Panc1 (cell line): ENCODE measurements around the gene NUBP1. TPM values are rescaled to one million over a fixed set of nuclear protein-coding genes. Genes with fewer than 3 reads are reported as not detected.

ENCODE experiments used
- ATAC-seq: fragments of 200-7000 bp; cut with Tn5 transposase; 2 replicates; pipeline ENCODE4 v1.9.1; 2020; ENCODE audit warnings: mild to moderate bottlenecking, moderate library complexity
- BruUV-seq: library from RNA; stranded (reverse); fragments of 400-500 nt; replicated peaks from 2 replicates; lab custom pipeline; 2021; lab: Mats Ljungman, UMichigan
- CTCF ChIA-PET: fragments of 300-600 bp; sonication (Branson Sonifier 250); formaldehyde crosslinking; loops from one replicate; lab custom pipeline; 2022; ENCODE audit warnings: antibody characterized with exemption; lab: Charles Lee
- POLR2A ChIA-PET: fragments of 300-600 bp; sonication (Branson Sonifier 250); formaldehyde crosslinking; loops from one replicate; lab custom pipeline; 2022; ENCODE audit warnings: antibody characterized with exemption; lab: Charles Lee
- DNase-seq: peaks from one replicate; pipeline ENCODE4 v3.0.0-alpha.2; 2010; ENCODE audit warnings: low read depth, low spot score
- H3K27ac ChIP-seq: 2 replicates; pipeline ENCODE4 v1.5.1; 2011; ENCODE audit warnings: mild to moderate bottlenecking, low read length, inconsistent platforms
- H3K27me3 ChIP-seq: fragments of 200-500 bp; sonication (Bioruptor generic); 2 replicates; pipeline ENCODE4 v1.6.0; 2014; ENCODE audit warnings: low read length, inconsistent platforms; ENCODE audit not compliant: control insufficient read depth, insufficient read depth
- H3K36me3 ChIP-seq: fragments of 200-500 bp; sonication (Bioruptor generic); 2 replicates; pipeline ENCODE4 v1.5.1; 2014; ENCODE audit warnings: inconsistent platforms, mild to moderate bottlenecking, low read length, moderate library complexity; ENCODE audit not compliant: control insufficient read depth, insufficient read depth
- H3K4me1 ChIP-seq: 2 replicates; pipeline ENCODE4 v1.5.1; 2011; ENCODE audit warnings: inconsistent platforms, mild to moderate bottlenecking, low read length, moderate library complexity; ENCODE audit not compliant: control insufficient read depth, insufficient read depth
- H3K4me3 ChIP-seq, 2 experiments: 2 replicates each; pipeline ENCODE4 v1.5.1; 2011 to 2012; ENCODE audit warnings: low read depth in 2 of 2, low read length in 2 of 2, mild to moderate bottlenecking in 2 of 2, inconsistent platforms in 1 of 2, moderate library complexity in 1 of 2
- H3K9me3 ChIP-seq: fragments of 200-500 bp; sonication (Bioruptor generic); 2 replicates; pipeline ENCODE4 v1.5.1; 2014; ENCODE audit warnings: low read depth, mild to moderate bottlenecking, inconsistent platforms, low read length, moderate library complexity; ENCODE audit not compliant: control insufficient read depth, insufficient read depth
- POLR2AphosphoS5 ChIP-seq: IDR thresholded peaks from 2 replicates; pipeline ENCODE4 v1.6.1; 2012; ENCODE audit warnings: mild to moderate bottlenecking, low read depth, low read length, moderate library complexity
- SIN3A ChIP-seq: IDR thresholded peaks from 2 replicates; pipeline ENCODE4 v1.6.1; 2012; ENCODE audit warnings: low read depth, mild to moderate bottlenecking, low read length, moderate library complexity, borderline replicate concordance; ENCODE audit not compliant: insufficient read depth
- TCF7L2 ChIP-seq: IDR thresholded peaks from 2 replicates; pipeline ENCODE4 v1.6.1; 2011; ENCODE audit warnings: mild to moderate bottlenecking, low read depth, low read length, inconsistent platforms
- in situ Hi-C: cut with HindIII; loops from 2 replicates; pipeline ENCODE4 v1.10.0; 2016; ENCODE audit warnings: low sequenced_read_pairs, low pct_unique_long_range_greater_than_20kb
- intact Hi-C: fragments of 100-400 bp; cut with micrococcal nuclease; formaldehyde crosslinking; loops from one replicate; pipeline ENCODE4 v1.10.0; 2022; ENCODE audit not compliant: unreplicated experiment
- total RNA-seq: library from RNA; stranded (reverse); gene quantifications from one replicate; pipeline ENCODE4 v1.2.1, GENCODE V29; 2021; ENCODE audit not compliant: unreplicated experiment
- TF ChIP-seq, protein P1 (sequence below), 2 experiments: IDR thresholded peaks; 2 replicates each; pipeline ENCODE4 v1.6.1; 2011 to 2012; ENCODE audit warnings: low read depth in 2 of 2, control low read depth in 1 of 2, low read length in 1 of 2, mild to moderate bottlenecking in 1 of 2, moderate library complexity in 1 of 2; ENCODE audit not compliant: insufficient read depth in 1 of 2
- TF ChIP-seq, protein P2 (sequence below): fragments of 450-650 bp; IDR thresholded peaks from 2 replicates; pipeline ENCODE4 v1.5.1; 2017; ENCODE audit warnings: mild to moderate bottlenecking

The NUBP1 gene
- total RNA-seq, 1 experiment from 2014 or later: 27.5 TPM

DNA sequence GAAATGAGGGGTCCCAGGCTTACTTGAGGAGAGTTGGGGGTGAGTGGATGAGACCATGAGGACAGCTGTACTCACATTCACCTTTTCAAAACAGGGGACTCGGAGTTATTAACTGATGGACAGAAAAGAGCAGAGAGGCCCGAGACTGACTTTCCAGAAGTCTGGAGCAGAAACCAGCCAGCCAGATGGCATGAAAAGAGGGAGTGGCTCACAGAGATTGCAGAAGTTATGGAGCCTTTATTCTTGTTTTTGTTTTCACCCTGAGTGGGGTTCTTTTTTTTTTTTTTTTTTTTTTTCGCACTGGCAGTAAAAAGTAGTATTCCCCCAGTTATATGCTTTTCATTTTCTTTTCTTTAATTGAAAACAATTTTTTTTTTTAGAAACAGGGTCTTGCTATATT is 56.1 kb downstream of the NUBP1 start:
- ChIA-PET POLR2A (no interaction called here), CTCF (no interaction called here)
- TF ChIP-seq TCF7L2: no peak
- TF ChIP-seq SIN3A: no peak
- TF ChIP-seq POLR2AphosphoS5: no peak
- TF ChIP-seq, protein P1, sequence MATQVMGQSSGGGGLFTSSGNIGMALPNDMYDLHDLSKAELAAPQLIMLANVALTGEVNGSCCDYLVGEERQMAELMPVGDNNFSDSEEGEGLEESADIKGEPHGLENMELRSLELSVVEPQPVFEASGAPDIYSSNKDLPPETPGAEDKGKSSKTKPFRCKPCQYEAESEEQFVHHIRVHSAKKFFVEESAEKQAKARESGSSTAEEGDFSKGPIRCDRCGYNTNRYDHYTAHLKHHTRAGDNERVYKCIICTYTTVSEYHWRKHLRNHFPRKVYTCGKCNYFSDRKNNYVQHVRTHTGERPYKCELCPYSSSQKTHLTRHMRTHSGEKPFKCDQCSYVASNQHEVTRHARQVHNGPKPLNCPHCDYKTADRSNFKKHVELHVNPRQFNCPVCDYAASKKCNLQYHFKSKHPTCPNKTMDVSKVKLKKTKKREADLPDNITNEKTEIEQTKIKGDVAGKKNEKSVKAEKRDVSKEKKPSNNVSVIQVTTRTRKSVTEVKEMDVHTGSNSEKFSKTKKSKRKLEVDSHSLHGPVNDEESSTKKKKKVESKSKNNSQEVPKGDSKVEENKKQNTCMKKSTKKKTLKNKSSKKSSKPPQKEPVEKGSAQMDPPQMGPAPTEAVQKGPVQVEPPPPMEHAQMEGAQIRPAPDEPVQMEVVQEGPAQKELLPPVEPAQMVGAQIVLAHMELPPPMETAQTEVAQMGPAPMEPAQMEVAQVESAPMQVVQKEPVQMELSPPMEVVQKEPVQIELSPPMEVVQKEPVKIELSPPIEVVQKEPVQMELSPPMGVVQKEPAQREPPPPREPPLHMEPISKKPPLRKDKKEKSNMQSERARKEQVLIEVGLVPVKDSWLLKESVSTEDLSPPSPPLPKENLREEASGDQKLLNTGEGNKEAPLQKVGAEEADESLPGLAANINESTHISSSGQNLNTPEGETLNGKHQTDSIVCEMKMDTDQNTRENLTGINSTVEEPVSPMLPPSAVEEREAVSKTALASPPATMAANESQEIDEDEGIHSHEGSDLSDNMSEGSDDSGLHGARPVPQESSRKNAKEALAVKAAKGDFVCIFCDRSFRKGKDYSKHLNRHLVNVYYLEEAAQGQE (IDR thresholded peaks at IDR 0.05; ENCODE audit: insufficient read depth in 1 of 2, low read depth in 2 of 2, low read length in 1 of 2): no peak
- TF ChIP-seq, protein P2, sequence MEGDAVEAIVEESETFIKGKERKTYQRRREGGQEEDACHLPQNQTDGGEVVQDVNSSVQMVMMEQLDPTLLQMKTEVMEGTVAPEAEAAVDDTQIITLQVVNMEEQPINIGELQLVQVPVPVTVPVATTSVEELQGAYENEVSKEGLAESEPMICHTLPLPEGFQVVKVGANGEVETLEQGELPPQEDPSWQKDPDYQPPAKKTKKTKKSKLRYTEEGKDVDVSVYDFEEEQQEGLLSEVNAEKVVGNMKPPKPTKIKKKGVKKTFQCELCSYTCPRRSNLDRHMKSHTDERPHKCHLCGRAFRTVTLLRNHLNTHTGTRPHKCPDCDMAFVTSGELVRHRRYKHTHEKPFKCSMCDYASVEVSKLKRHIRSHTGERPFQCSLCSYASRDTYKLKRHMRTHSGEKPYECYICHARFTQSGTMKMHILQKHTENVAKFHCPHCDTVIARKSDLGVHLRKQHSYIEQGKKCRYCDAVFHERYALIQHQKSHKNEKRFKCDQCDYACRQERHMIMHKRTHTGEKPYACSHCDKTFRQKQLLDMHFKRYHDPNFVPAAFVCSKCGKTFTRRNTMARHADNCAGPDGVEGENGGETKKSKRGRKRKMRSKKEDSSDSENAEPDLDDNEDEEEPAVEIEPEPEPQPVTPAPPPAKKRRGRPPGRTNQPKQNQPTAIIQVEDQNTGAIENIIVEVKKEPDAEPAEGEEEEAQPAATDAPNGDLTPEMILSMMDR: no peak
- intact Hi-C loops: no loop called here
- no peaks in the 10 kb centered on the region for H3K36me3 ChIP-seq
- H3K9me3 ChIP-seq: no peaks in the 10 kb centered on the region
- no peak overlapping the region for H3K4me3 ChIP-seq
- no peaks in the 10 kb centered on the region for H3K4me1 ChIP-seq
- DNase-seq (no peak), ATAC-seq (no peak)
- no peak overlapping the region for H3K27ac ChIP-seq
- no TSS peak for BruUV-seq
- in situ Hi-C loops: no loop called here
- H3K27me3 ChIP-seq: no peaks in the 10 kb centered on the region

DNA sequence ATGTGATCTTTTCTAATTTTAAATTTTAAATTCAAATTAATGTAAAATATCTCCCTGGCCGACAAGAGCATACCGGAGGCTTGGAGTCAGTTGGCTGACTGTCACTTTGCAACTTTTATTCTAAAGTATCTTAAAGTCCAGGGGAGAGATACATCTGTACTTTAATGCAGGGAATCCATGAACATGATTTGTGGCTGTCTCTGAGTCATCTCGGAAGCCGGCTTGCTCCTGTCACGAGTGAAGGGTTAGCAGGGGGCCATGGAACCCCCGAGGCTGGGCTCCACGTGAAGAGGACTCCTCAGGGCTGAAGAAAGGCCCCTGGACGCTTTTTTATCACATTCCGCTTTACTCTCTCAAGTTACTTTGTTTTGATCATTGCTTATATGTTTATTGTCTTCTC is 61.7 kb downstream of the NUBP1 start:
- TF ChIP-seq SIN3A (no peak), POLR2AphosphoS5 (no peak), TCF7L2 (no peak)
- TF ChIP-seq, protein P2: no peak
- TF ChIP-seq, protein P1 (IDR thresholded peaks at IDR 0.05; ENCODE audit: insufficient read depth in 1 of 2, low read depth in 2 of 2, low read length in 1 of 2): no peak
- DNase-seq (no peak), ATAC-seq (no peak)
- POLR2A ChIA-PET: interaction anchor here (0.7 kb wide), 1 partner anchor 214 kb away, joined by 11 read pairs; no protein-coding TSS in a partner anchor
- intact Hi-C loops (no loop called here), in situ Hi-C loops (no loop called here)
- no peak overlapping the region for H3K4me3 ChIP-seq
- H3K27ac ChIP-seq: no peak overlapping the region
- CTCF ChIA-PET: no interaction called here
- H3K9me3 ChIP-seq: no peaks in the 10 kb centered on the region
- H3K4me1 ChIP-seq: no peaks in the 10 kb centered on the region
- no peaks in the 10 kb centered on the region for H3K36me3 ChIP-seq
- BruUV-seq: no TSS peak
- no peaks in the 10 kb centered on the region for H3K27me3 ChIP-seq
